Mucosa of rectum (tissue), 2 donors: ENCODE results near the gene AHDC1.
"Not testable (repeated sequence)": the region's sequence is repeated elsewhere in the genome, so short reads cannot be mapped to it uniquely, and the experiment has no call there.

ENCODE experiments used
- H3K27ac ChIP-seq, 2 donors: one replicate each; pipeline ENCODE4 v1.7.0; 2013; ENCODE audit warnings: inconsistent platforms in 2 of 2, low read depth in 2 of 2, low read length in 2 of 2
- H3K27me3 ChIP-seq, 2 donors: one replicate each; pipeline ENCODE4 v1.7.0; 2013; ENCODE audit warnings: low read length in 2 of 2; ENCODE audit not compliant: control insufficient read depth in 2 of 2, insufficient read depth in 2 of 2
- H3K36me3 ChIP-seq, 2 donors: one replicate each; pipeline ENCODE4 v1.7.0; 2013; ENCODE audit warnings: low read length in 2 of 2; ENCODE audit not compliant: control insufficient read depth in 2 of 2, insufficient read depth in 2 of 2
- H3K4me1 ChIP-seq, 2 donors: one replicate each; pipeline ENCODE4 v1.7.0; 2013; ENCODE audit warnings: low read length in 2 of 2, mild to moderate bottlenecking in 1 of 2; ENCODE audit not compliant: control insufficient read depth in 2 of 2, insufficient read depth in 2 of 2
- H3K4me3 ChIP-seq, 2 donors: one replicate each; pipeline ENCODE4 v1.7.0; 2013; ENCODE audit warnings: low read length in 2 of 2
- H3K9ac ChIP-seq, 2 donors: one replicate each; pipeline ENCODE4 v1.7.0; 2013; ENCODE audit warnings: low read length in 2 of 2, low read depth in 1 of 2, mild to moderate bottlenecking in 1 of 2
- H3K9me3 ChIP-seq, 2 donors: one replicate each; pipeline ENCODE4 v1.7.0; 2013; ENCODE audit warnings: low read length in 2 of 2; ENCODE audit not compliant: control insufficient read depth in 2 of 2
- donor health status: healthy.
- donor health status: Normal muscosa, but diverticular disease.

AHDC1 gene

DNA sequence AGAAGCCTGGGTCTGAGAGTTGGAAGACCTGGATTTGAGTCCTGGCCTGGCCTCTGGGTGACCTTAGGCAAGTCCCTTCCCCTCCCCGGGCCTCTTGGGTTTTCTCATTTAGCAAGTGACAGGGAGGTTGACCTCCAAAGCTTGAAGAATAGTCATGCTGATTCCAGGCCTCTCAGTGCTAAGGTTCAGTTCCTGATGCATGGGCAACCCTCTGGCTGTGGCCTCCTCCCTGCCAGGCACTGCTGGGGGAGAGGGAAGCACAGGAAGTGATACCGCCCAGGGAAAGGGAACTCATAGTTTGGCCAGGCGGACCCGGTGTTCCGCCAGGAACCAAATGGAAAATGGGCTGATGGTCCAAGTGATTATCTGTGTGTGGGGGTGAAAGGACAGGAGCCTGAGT lies 90.4 kb downstream of the AHDC1 start:
- H3K4me1 ChIP-seq, result peaks cover 15 to 32% of the 10 kb centered on the region in 2 donors
- no peak overlapping the region for H3K9ac ChIP-seq
- no peaks in the 10 kb centered on the region for H3K9me3 ChIP-seq
- H3K36me3 ChIP-seq, result no peaks in the 10 kb centered on the region
- H3K27ac ChIP-seq, result no peak overlapping the region
- no peak overlapping the region for H3K4me3 ChIP-seq
- H3K27me3 ChIP-seq, result no peaks in the 10 kb centered on the region

DNA sequence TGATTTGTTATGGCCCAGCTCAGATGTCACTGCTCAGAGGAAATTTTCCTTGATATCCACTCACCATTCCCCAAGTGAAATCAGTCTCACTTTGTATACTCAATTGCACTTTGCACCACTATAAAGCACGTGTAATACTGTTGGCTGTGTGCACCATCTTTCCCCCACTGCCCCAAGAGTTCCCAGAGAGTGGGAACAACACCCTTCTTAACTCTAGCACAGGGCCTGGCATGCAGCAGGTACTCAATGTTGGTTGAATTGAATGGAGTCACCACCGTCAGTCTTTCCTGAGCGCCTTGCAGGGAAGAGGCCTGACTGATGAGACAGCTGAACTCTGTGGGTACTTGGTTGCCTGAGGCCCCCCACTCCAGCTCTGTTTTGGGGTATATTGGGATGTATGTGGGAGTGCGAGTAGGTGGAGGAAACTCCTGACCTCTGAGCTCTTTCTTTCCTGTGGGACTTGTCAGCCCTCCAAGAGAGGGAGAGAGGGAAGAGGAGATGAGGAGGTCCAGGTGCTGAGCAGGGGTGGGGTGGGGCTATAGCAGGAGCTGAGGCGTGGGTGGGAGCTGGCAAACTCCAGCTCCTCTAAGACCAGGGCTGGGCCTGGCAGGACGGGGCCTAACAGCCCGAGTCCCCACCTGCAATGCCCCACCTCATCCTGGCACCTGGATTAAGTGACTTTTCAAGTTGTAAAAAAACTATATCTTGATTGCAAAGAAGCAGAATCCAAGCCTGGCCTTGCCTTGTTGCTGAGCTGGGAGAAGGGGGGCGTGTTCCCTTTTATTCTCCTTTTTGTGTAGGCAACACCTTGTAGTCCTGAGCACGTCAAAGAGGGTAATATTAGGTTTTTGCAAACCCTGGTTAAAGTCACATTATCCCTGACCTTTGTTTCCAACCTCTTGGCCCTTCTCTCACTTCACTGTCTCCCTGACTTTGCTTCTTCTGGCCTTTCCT lies 94.5 kb downstream of the AHDC1 start:
- Histone ChIP-seq H3K27ac (peak overlapping the region; percentile 74 to 75), H3K9ac (peak overlapping the region; percentile 38 to 49), H3K4me3 (no peak overlapping the region), H3K36me3 (no peaks in the 10 kb centered on the region), H3K27me3 (no peaks in the 10 kb centered on the region), H3K9me3 (no peaks in the 10 kb centered on the region), H3K4me1 (peaks cover 8 to 26% of the 10 kb centered on the region in 2 donors)

DNA sequence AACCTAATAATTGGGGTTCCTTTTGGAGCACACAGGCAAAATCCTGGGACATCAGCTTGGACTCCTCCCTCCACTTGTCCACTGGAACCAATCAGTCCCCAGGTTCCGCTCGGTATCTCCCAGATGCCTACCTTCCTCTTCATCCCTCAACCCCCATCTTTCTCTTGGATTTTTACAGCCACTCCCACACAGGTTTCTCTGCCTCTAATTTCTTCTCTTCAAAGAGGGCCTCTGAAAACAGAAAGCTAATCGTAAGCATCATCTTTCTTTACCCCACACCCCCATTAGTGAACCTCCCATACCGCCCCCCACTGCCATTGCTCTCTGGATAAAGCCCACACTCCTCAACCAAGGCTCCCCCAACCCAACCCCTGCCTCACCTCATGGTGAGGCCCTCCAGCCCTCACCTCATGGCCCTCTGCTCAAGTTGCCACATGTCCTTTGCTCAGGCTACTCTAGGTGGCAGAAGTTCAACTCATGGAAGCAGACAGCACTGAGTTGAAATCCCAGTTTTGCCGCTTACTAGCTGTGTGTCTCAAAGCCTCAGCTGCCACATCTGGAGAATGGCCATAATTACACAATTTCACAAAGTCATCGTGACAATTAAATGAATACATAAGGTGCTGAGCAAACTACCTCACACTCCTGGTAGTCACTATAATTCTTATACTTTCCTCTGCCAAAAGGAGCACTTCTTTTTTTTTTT lies 95.8 kb downstream of the AHDC1 start:
- H3K4me3 ChIP-seq, result no peak overlapping the region
- H3K36me3 ChIP-seq, result no peaks in the 10 kb centered on the region
- H3K9ac ChIP-seq, result no peak overlapping the region
- no peaks in the 10 kb centered on the region for H3K9me3 ChIP-seq
- H3K27me3 ChIP-seq, result no peaks in the 10 kb centered on the region
- no peak overlapping the region for H3K27ac ChIP-seq
- H3K4me1 ChIP-seq, result peaks cover 15 to 31% of the 10 kb centered on the region in 2 donors

DNA sequence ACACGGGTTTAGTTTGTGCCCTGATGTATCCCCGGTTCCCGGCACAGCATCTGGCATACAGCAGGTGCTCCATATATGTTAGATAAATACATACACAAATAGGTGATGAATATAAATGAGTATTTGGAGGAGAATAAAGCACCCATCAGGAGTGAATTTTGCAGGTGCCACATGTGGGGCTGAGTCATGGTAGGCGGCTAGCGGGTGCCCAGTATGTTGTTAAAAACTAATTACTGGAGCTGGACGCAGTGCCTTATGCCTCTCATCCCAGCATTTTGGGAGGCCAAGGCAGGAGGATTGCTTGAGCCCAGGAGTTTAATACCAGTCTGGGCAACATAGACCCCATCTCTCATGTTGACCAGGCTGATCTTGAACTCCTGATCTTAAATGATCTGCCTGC lies 97.2 kb downstream of the AHDC1 start:
- H3K4me3 ChIP-seq, result no peak overlapping the region
- H3K27me3 ChIP-seq, result no peaks in the 10 kb centered on the region
- no peaks in the 10 kb centered on the region for H3K36me3 ChIP-seq
- no peak overlapping the region for H3K9ac ChIP-seq
- peaks cover 15 to 31% of the 10 kb centered on the region in 2 donors for H3K4me1 ChIP-seq
- H3K27ac ChIP-seq, result no peak overlapping the region
- no peaks in the 10 kb centered on the region for H3K9me3 ChIP-seq

DNA sequence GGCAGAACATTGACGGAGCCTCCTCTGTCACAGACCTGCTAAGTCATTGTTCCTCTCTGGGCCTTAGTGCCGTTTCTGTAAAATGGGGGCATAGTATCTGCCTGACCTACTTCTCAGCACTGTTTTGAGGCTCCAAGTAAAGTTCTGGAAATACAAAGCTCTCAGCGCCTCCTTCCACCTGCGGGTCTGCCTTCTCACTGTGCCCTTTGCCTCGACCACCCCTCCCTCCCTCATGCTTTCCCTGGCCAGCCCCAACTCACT lies 98.6 kb downstream of the AHDC1 start:
- H3K27ac ChIP-seq, result peak overlapping the region; percentile 83 to 87
- H3K4me1 ChIP-seq, result peaks cover 15 to 31% of the 10 kb centered on the region in 2 donors
- H3K9me3 ChIP-seq, result no peaks in the 10 kb centered on the region
- H3K9ac ChIP-seq, result no peak overlapping the region
- no peaks in the 10 kb centered on the region for H3K36me3 ChIP-seq
- no peak overlapping the region for H3K4me3 ChIP-seq
- H3K27me3 ChIP-seq, result no peaks in the 10 kb centered on the region

DNA sequence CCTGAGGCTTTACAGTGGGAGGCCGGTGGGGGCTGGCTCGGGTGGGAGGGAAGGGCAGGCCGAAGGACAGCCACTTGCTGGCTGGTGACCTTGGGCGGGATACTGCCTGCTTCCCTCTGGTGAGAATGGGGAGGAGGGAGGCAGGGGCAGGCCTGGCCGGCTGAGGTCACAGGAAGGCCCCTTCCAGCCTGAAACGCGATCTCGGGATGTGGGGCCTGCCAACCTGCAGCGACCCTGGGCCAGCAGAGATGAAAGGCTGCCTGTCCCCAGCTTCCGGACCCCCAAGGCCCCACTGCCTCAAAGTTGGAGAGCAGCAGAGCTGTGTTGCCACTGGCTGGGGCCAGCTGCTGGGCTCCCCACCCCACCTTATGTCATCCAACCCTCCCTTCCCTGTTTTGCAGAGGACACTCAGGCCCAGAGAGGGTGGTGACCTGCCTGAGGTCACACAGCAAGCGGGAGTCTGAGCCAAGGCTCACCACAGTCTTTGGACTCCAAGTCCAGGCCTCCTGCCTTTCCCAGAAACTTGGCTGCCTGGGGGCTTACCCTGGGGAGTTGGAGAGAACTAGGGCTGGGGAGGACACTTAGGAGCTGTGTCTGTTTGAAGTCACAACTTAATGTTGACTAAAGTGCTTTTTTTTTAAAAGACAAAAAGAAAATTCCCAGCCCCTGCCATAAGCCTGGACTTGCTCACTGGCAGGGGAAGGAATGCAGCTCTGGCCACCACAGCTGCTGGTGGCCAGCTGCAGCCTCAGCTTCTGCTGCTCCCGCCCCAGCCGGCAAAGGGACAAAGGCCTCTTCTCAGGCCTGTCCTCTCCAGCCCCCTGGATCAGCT lies 99.1 kb downstream of the AHDC1 start:
- no peak overlapping the region for H3K4me3 ChIP-seq
- H3K9ac ChIP-seq, result peak overlapping the region; percentile 44 to 56
- no peaks in the 10 kb centered on the region for H3K27me3 ChIP-seq
- no peaks in the 10 kb centered on the region for H3K36me3 ChIP-seq
- H3K4me1 ChIP-seq, result peaks cover 13 to 25% of the 10 kb centered on the region in 2 donors
- no peaks in the 10 kb centered on the region for H3K9me3 ChIP-seq
- H3K27ac ChIP-seq, result peak overlapping the region; percentile 83 to 87

DNA sequence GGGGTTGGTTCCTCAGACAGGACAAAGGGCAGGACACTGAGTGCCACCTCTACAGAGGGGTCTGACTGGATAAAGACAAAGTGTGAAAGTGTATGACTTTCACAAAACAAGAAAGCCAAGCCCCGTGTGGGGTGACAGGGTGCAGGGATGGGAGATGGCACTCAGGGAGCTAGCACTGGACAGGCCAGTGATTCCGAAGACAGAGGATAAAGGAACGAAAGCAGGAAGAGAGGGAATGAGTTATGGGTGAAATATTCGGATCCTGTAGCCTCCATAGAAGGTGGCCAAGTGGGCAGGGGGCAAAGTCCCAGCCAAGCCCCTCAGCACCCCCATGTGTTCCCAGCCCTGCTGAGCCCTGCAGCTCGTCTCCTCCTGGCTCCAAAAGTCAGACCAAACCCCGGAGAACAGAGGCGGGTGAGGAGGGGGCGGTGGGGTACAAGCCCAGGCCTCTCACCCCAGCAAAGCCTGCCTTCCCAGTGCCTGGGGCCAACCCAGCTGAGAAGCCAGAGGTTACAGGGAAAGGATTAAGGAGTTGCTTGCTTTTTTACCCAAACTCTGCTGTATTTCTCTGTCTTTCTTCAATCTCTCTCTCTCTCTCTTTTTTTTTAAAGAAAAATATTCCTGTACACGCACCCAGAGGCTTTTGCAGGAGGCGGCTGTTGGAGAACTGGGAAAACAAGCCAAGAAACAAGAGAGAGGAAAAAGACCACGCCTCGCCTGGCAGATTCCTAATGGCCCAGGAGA lies 99.9 kb downstream of the AHDC1 start:
- no peak overlapping the region for H3K4me3 ChIP-seq
- H3K9me3 ChIP-seq, result no peaks in the 10 kb centered on the region
- peak overlapping the region; percentile 3 to 40 for H3K9ac ChIP-seq
- H3K4me1 ChIP-seq, result peaks cover 11 to 17% of the 10 kb centered on the region in 2 donors
- H3K27me3 ChIP-seq, result no peaks in the 10 kb centered on the region
- peak overlapping the region; percentile 66 to 87 for H3K27ac ChIP-seq
- H3K36me3 ChIP-seq, result no peaks in the 10 kb centered on the region

DNA sequence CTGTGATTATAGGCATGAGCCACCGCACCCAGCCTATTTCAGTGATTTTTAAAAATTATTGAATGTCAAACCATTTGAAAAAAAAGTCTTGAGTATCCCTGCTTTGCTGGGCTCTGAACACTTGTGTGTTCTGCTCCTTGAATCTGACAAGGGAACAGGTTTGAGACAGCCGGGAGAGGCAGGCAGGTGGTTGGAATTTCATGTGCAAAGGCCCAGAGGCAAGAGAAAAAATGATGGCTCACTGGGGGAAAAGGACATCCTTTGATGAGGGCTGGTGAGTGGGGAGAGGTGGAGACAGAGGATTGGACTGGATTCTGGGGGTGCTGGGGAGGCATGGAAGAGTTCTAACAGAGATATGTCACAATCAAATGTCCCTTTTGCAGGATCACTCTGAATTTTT lies 100.9 kb downstream of the AHDC1 start:
- no peaks in the 10 kb centered on the region for H3K36me3 ChIP-seq
- H3K4me3 ChIP-seq, result no peak overlapping the region
- no peaks in the 10 kb centered on the region for H3K9me3 ChIP-seq
- H3K4me1 ChIP-seq, result peaks cover 8 to 15% of the 10 kb centered on the region in 2 donors
- no peaks in the 10 kb centered on the region for H3K27me3 ChIP-seq
- H3K9ac ChIP-seq, result no peak overlapping the region
- no peak overlapping the region for H3K27ac ChIP-seq

DNA sequence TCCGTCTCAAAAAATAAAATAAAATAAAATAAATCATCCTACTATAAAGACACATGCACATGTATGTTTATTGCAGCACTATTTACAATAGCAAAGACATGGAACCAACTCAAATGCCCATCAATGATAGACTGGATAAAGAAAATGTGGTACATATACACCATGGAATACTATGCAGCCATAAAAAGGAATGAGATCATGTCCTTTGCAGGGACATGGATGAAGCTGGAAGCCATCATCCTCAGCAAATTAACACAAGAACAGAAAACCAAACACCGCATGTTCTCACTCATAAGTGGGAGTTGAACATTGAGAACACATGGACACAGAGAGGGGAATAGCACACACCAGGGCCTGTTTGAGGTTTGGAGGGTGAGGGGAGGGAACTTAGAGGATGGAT lies 102.8 kb downstream of the AHDC1 start:
- not testable (repeated sequence) for H3K9ac ChIP-seq, H3K27me3 ChIP-seq, H3K27ac ChIP-seq, H3K4me3 ChIP-seq, H3K9me3 ChIP-seq, H3K36me3 ChIP-seq
- peaks cover 8 to 15% of the 10 kb centered on the region in 2 donors for H3K4me1 ChIP-seq
